H1 (cell line): Measurements from ENCODE around the gene CCNG2. TPM values are rescaled to one million over a fixed set of nuclear protein-coding genes. Genes with fewer than 3 reads are reported as not detected.

Source experiments
- CTCF ChIA-PET: fragments of 300-600 bp; sonication (Branson Sonifier 250); formaldehyde crosslinking; loops from one replicate; lab custom pipeline; 2021; ENCODE audit not compliant: partially characterized antibody; lab: Charles Lee
- POLR2A ChIA-PET: fragments of 300-600 bp; sonication (Branson Sonifier 250); formaldehyde crosslinking; loops from one replicate; lab custom pipeline; 2021; ENCODE audit warnings: inconsistent platforms; ENCODE audit not compliant: partially characterized antibody; lab: Charles Lee
- DNase-seq, 2 experiments: peaks; one replicate each; pipeline versions ENCODE4 v3.0.0 to v3.0.0-alpha.2; 2010 to 2022; ENCODE audit warnings: low spot score in 2 of 2, low read depth in 1 of 2, mixed read lengths in 1 of 2
- FAIRE-seq: peaks from 2 replicates; lab custom pipeline; 2011; peaks lifted over from hg19 to GRCh38; lab: Jason Lieb, UNC
- H2AFZ ChIP-seq: 2 replicates; pipeline ENCODE4 v1.8.1; 2012; ENCODE audit warnings: low read length, inconsistent platforms
- H2AK5ac ChIP-seq: 2 replicates; pipeline ENCODE4 v1.6.1; 2013; ENCODE audit warnings: low read depth, low read length
- H2BK120ac ChIP-seq: replicated peaks from 2 replicates; pipeline ENCODE3; 2013; ENCODE audit warnings: low read depth, low read length, inconsistent platforms
- H2BK12ac ChIP-seq: 2 replicates; pipeline ENCODE4 v1.6.1; 2013; ENCODE audit warnings: low read depth, low read length
- H2BK15ac ChIP-seq: 2 replicates; pipeline ENCODE4 v1.6.1; 2013; ENCODE audit warnings: low read length
- H2BK20ac ChIP-seq: 2 replicates; pipeline ENCODE4 v1.6.1; 2013; ENCODE audit warnings: low read length
- H2BK5ac ChIP-seq: 2 replicates; pipeline ENCODE4 v1.6.1; 2013; ENCODE audit warnings: low read depth, low read length
- H3K14ac ChIP-seq: 2 replicates; pipeline ENCODE4 v1.6.1; 2013; ENCODE audit warnings: inconsistent platforms; ENCODE audit not compliant: insufficient read length
- H3K18ac ChIP-seq: 2 replicates; pipeline ENCODE4 v1.6.1; 2013; ENCODE audit warnings: low read length; ENCODE audit errors: extremely low read depth
- H3K23ac ChIP-seq: 2 replicates; pipeline ENCODE4 v1.6.1; 2013; ENCODE audit warnings: inconsistent platforms; ENCODE audit not compliant: insufficient read length
- H3K23me2 ChIP-seq: 2 replicates; pipeline ENCODE4 v1.6.1; 2013; ENCODE audit warnings: low read depth, low read length
- H3K27ac ChIP-seq: 2 replicates; pipeline ENCODE4 v1.6.1; 2011; ENCODE audit warnings: low read depth, low read length, inconsistent platforms
- H3K27me3 ChIP-seq, 4 experiments: replicated peaks in 1 of 4; 1 replicate in 1 of 4; 2 replicates in 3 of 4; pipeline versions ENCODE4 v1.6.1 to v1.8.1; 2011 to 2013; ENCODE audit warnings: low read length in 3 of 4, mild to moderate bottlenecking in 3 of 4, inconsistent platforms in 2 of 4, mixed read lengths in 2 of 4, moderate library complexity in 1 of 4; ENCODE audit not compliant: control insufficient read depth in 3 of 4, insufficient read depth in 3 of 4; ENCODE audit errors: extremely low read depth in 1 of 4
- H3K36me3 ChIP-seq, 4 experiments: 2 replicates each; pipeline versions ENCODE4 v1.6.1 to v1.8.1; 2011 to 2013; ENCODE audit warnings: mild to moderate bottlenecking in 4 of 4, low read length in 3 of 4, moderate library complexity in 2 of 4, control low read depth in 1 of 4, inconsistent platforms in 1 of 4; ENCODE audit not compliant: insufficient read depth in 4 of 4, control insufficient read depth in 2 of 4
- H3K4ac ChIP-seq: replicated peaks from 2 replicates; pipeline ENCODE3; 2013; ENCODE audit warnings: low read length, low read depth, mixed read lengths, inconsistent platforms; ENCODE audit not compliant: insufficient read length
- H3K4me1 ChIP-seq, 4 experiments: replicated peaks in 1 of 4; 1 replicate in 1 of 4; 2 replicates in 3 of 4; pipeline versions ENCODE4 v1.6.1 to v1.8.1; 2011 to 2013; ENCODE audit warnings: low read length in 3 of 4, inconsistent platforms in 2 of 4, mixed read lengths in 1 of 4; ENCODE audit not compliant: insufficient read depth in 4 of 4, control insufficient read depth in 3 of 4
- H3K4me2 ChIP-seq, 2 experiments: 2 replicates each; pipeline versions ENCODE4 v1.6.1 to v1.8.1; 2011 to 2013; ENCODE audit warnings: low read depth in 2 of 2, low read length in 2 of 2, control low read depth in 1 of 2, inconsistent platforms in 1 of 2, mild to moderate bottlenecking in 1 of 2; ENCODE audit not compliant: insufficient read depth in 1 of 2
- H3K4me3 ChIP-seq, 4 experiments: fragments of 200-600, 300-600 bp in 1 of 4; sonication (generic), shearing (Covaris generic), sonication (Bioruptor Twin) in 1 of 4; 2 replicates each; pipeline versions ENCODE4 v1.5.1 to v1.8.1; 2011 to 2016; ENCODE audit warnings: low read length in 4 of 4, low read depth in 3 of 4, control low read depth in 2 of 4, inconsistent platforms in 2 of 4, mild to moderate bottlenecking in 2 of 4, mixed read lengths in 1 of 4, moderate library complexity in 1 of 4; ENCODE audit not compliant: insufficient read depth in 2 of 4; ENCODE audit errors: extremely low read depth in 1 of 4
- H3K56ac ChIP-seq: replicated peaks from 2 replicates; pipeline ENCODE3; 2013; ENCODE audit warnings: low read depth, mild to moderate bottlenecking, mixed read lengths, low read length, inconsistent platforms; ENCODE audit not compliant: insufficient read length
- H3K79me1 ChIP-seq: 2 replicates; pipeline ENCODE4 v1.6.1; 2013; ENCODE audit warnings: low read depth, low read length, control low read depth
- H3K79me2 ChIP-seq, 2 experiments: 2 replicates each; pipeline versions ENCODE4 v1.6.1 to v1.8.1; 2012 to 2013; ENCODE audit warnings: low read length in 2 of 2, mild to moderate bottlenecking in 2 of 2, inconsistent platforms in 1 of 2; ENCODE audit not compliant: insufficient read depth in 2 of 2, control insufficient read depth in 1 of 2
- H3K9ac ChIP-seq, 4 experiments: replicated peaks in 1 of 4; 1 replicate in 1 of 4; 2 replicates in 3 of 4; pipeline versions ENCODE4 v1.6.1 to v1.8.1; 2011 to 2013; ENCODE audit warnings: low read depth in 3 of 4, low read length in 3 of 4, control low read depth in 2 of 4, mild to moderate bottlenecking in 2 of 4, moderate library complexity in 2 of 4, inconsistent platforms in 1 of 4; ENCODE audit errors: extremely low read depth in 1 of 4
- H3K9me3 ChIP-seq, 2 experiments: 2 replicates each; pipeline versions ENCODE4 v1.6.1 to v1.8.1; 2012 to 2013; ENCODE audit warnings: mild to moderate bottlenecking in 2 of 2, moderate library complexity in 2 of 2, control low read depth in 1 of 2, inconsistent platforms in 1 of 2, low read depth in 1 of 2, low read length in 1 of 2, mixed read lengths in 1 of 2; ENCODE audit not compliant: insufficient read depth in 2 of 2
- H4K20me1 ChIP-seq, 2 experiments: replicated peaks in 1 of 2; 2 replicates each; pipeline versions ENCODE3 to v1.8.1; 2011 to 2013; ENCODE audit warnings: inconsistent platforms in 2 of 2, low read length in 2 of 2, mild to moderate bottlenecking in 1 of 2; ENCODE audit not compliant: insufficient read depth in 2 of 2, control insufficient read depth in 1 of 2
- H4K5ac ChIP-seq: 2 replicates; pipeline ENCODE4 v1.6.1; 2013; ENCODE audit warnings: low read length, low read depth, mixed read lengths, inconsistent platforms; ENCODE audit not compliant: insufficient read length
- H4K8ac ChIP-seq: 2 replicates; pipeline ENCODE4 v1.8.0; 2013; ENCODE audit warnings: mild to moderate bottlenecking, moderate library complexity, low read length, inconsistent platforms; ENCODE audit not compliant: insufficient read depth; ENCODE audit errors: extremely low read depth
- H4K91ac ChIP-seq: replicated peaks from 2 replicates; pipeline ENCODE3; 2013; ENCODE audit warnings: low read length, mixed read lengths, inconsistent platforms; ENCODE audit not compliant: insufficient read length
- RFX5 ChIP-seq: IDR thresholded peaks from 2 replicates; pipeline ENCODE4 v1.6.1; 2011; ENCODE audit warnings: low read depth, low read length, improper control_type of control experiment, borderline replicate concordance
- WGBS, 2 experiments: shearing (Covaris generic) in 1 of 2; methylation state at CpG; one replicate each; pipeline versions ENCODE4 v1.1.6 to v1.1.7; 2013 to 2015; ENCODE audit warnings: low lambda C conversion rate in 2 of 2, mixed read lengths in 2 of 2, inconsistent platforms in 1 of 2, low coverage in 1 of 2, missing lambda C conversion rate in 1 of 2; ENCODE audit not compliant: insufficient replicate concordance in 2 of 2, insufficient coverage in 1 of 2, insufficient read length in 1 of 2; ENCODE audit errors: extremely low coverage in 1 of 2, missing lambda C conversion rate in 1 of 2; 5-methylcytosine and 5-hydroxymethylcytosine counted together
- polyA plus RNA-seq, 7 experiments: library from polyadenylated mRNA; depleted of rRNA in 3 of 7; stranded (reverse) in 5 of 7; unstranded in 2 of 7; fragments of >200 nt in 5 of 7; fragments of 200-250 nt in 2 of 7; gene quantifications; 1 replicate in 5 of 7; 2 replicates in 1 of 7; 4 replicates in 1 of 7; pipeline versions ENCODE4 v1.2.1 to v1.2.3, GENCODE V29; 2011 to 2013; ENCODE audit warnings: missing spikeins in 2 of 7, mixed read lengths in 2 of 7
- total RNA-seq: library from RNA; stranded (reverse); fragmentation: NEBNext Ultra II Directional; extraction: Animal tissue kit (Norgen Biotek cat#: 25700); gene quantifications from 2 replicates; pipeline ENCODE4 v1.2.1, GENCODE V29; 2021

The CCNG2 gene
- total and polyA plus RNA-seq, 2 of the 8 experiments (the other 6 are each of a cell fraction or from before 2014, with no cell fraction given): 3.5 to 13.9 TPM

DNA sequence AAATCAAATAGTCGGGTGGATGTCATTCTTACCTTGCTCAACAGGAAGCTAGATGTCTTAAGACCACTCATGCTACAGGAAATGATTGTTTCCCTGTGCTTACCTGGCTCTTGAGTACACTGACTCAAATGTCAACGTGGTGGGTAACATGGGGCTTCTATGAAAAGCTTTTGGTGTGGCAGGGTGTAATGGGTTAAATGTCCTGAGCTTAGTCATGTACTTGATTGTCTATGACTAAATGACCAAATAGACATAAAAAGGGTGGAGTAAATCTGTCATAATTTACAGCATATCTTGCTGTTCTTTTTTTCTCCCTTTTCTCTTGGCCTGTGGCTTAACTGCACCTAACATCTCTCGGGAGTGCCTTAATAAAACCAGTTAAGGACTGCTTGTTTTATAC is 44.9 kb downstream of the CCNG2 start:
- CTCF ChIA-PET: interaction anchor here (0.5 to 20.9 kb wide), 13 partner anchors 8 to 154 kb away, joined by 3 to 258 read pairs (median 18); no protein-coding TSS in a partner anchor
- DNase-seq: no peak
- H4K91ac ChIP-seq: no peak overlapping the region
- H3K4ac ChIP-seq: no peak overlapping the region
- POLR2A ChIA-PET: no interaction called here
- FAIRE-seq: no peak
- H3K9me3 ChIP-seq: no peaks in the 10 kb centered on the region
- WGBS, 2 experiments: 79% methylated on average over 3 of the region's 3 CpGs; no CpG with 5 or more reads in 1 of the 2 experiments
- H3K27me3 ChIP-seq: peaks cover 0 to 2% (median 0%) of the 10 kb centered on the region in 4 experiments; a peak in 1 of 7 replicates
- H3K27ac ChIP-seq: no peak overlapping the region
- no peak overlapping the region for H2AFZ ChIP-seq
- no peak overlapping the region for H3K4me3 ChIP-seq
- H4K5ac ChIP-seq: no peak overlapping the region
- H3K14ac ChIP-seq: no peak overlapping the region
- no peak overlapping the region for H3K23ac ChIP-seq
- no peak overlapping the region for H2BK120ac ChIP-seq
- no peak overlapping the region for H2BK20ac ChIP-seq
- H3K36me3 ChIP-seq: no peaks in the 10 kb centered on the region; a peak in 1 of 8 replicates
- H2AK5ac ChIP-seq: no peak overlapping the region
- peaks cover 0 to 4% (median 0%) of the 10 kb centered on the region in 4 experiments; a peak in 1 of 7 replicates for H3K4me1 ChIP-seq
- H3K79me2 ChIP-seq: no peaks in the 10 kb centered on the region
- H4K20me1 ChIP-seq: no peaks in the 10 kb centered on the region
- H4K8ac ChIP-seq: no peak overlapping the region
- no peak overlapping the region for H3K56ac ChIP-seq
- H3K23me2 ChIP-seq: no peaks in the 10 kb centered on the region
- no peak overlapping the region for H3K18ac ChIP-seq
- H3K79me1 ChIP-seq: no peaks in the 10 kb centered on the region
- no peak overlapping the region for H2BK15ac ChIP-seq
- H3K4me2 ChIP-seq: no peak overlapping the region
- H3K9ac ChIP-seq: no peak overlapping the region
- no peak overlapping the region for H2BK5ac ChIP-seq
- H2BK12ac ChIP-seq: no peak overlapping the region
- no peak for TF ChIP-seq RFX5
